Right ventricle myocardium inferior (tissue), 1 donor: ENCODE measurements around the gene KRTAP10-4. TPM values are rescaled to one million over a fixed set of nuclear protein-coding genes. Genes with fewer than 3 reads are reported as not detected.
"Not testable (repeated sequence)": the region's sequence is repeated elsewhere in the genome, so short reads cannot be mapped to it uniquely, and the experiment has no call there.

Experiments
- ATAC-seq: fragments of 200-7000 bp; cut with Tn5 transposase; one replicate; pipeline ENCODE4 v1.9.1; 2020; ENCODE audit warnings: mild to moderate bottlenecking, moderate library complexity
- DNase-seq: peaks from one replicate; pipeline ENCODE4 v3.0.0; 2021; ENCODE audit errors: missing footprints
- intact Hi-C: fragments of 100-400 bp; cut with DNase I; formaldehyde crosslinking; loops from one replicate; pipeline ENCODE4 v1.11.0; 2022
- total RNA-seq: library from RNA; stranded (reverse); fragmentation: NEBNext Ultra II Directional; extraction: Animal tissue kit (Norgen Biotek cat#: 25700); gene quantifications from one replicate; pipeline ENCODE4 v1.2.1, GENCODE V29; 2021
- donor health status: DM: no; HTN: yes; CAD: no; lungs with severe emphysema.

KRTAP10-4 gene
- total RNA-seq, 1 donor from 2014 or later: not detected

- DNase-seq (no peak), ATAC-seq (no peak)
- intact Hi-C loops: no loop called here
These were observed 458 bp upstream of the KRTAP10-4 start for GRCh38 chr21:44572959-44573583.

- DNase-seq: no peak
- intact Hi-C loops: no loop called here
- no peak for ATAC-seq
These were observed 1.2 kb downstream of the KRTAP10-4 start for GRCh38 chr21:44574457-44575306.

GRCh38 chr21:44575307-44576024 is 1.9 kb downstream of the KRTAP10-4 start:
- no peak for DNase-seq
- ATAC-seq: no peak
- intact Hi-C loops: no loop called here

GRCh38 chr21:44576025-44576420 is 2.5 kb downstream of the KRTAP10-4 start:
- ATAC-seq (no peak), DNase-seq (no peak)
- intact Hi-C loops: no loop called here

GRCh38 chr21:44578371-44579055 is 5.0 kb downstream of the KRTAP10-4 start:
- intact Hi-C loops: no loop called here
- ATAC-seq (no peak), DNase-seq (no peak)

- no peak for ATAC-seq
- intact Hi-C loops: no loop called here
- DNase-seq: no peak
These were observed 5.7 kb downstream of the KRTAP10-4 start for GRCh38 chr21:44579056-44579832.

GRCh38 chr21:44579833-44580144 is 6.3 kb downstream of the KRTAP10-4 start:
- intact Hi-C loops: no loop called here
- no peak for ATAC-seq
- no peak for DNase-seq

- DNase-seq, ATAC-seq, intact Hi-C loops: not testable (repeated sequence)
These were observed 6.8 kb downstream of the KRTAP10-4 start, which contains the start of gene KRTAP10-5 for GRCh38 chr21:44580231-44580821. Gene KRTAP10-5, minus strand, starts transcription at chr21:44580604. Its CDS starts 26 bp downstream, at chr21:44580578.

- ATAC-seq: no peak
- intact Hi-C loops: no loop called here
- no peak for DNase-seq
These were observed 7.6 kb downstream of the KRTAP10-4 start for GRCh38 chr21:44581158-44581557.

- ATAC-seq (no peak), DNase-seq (no peak)
- intact Hi-C loops: no loop called here
These were observed 8.5 kb downstream of the KRTAP10-4 start for GRCh38 chr21:44582055-44582454.

GRCh38 chr21:44583089-44583799 is 9.7 kb downstream of the KRTAP10-4 start:
- DNase-seq: no peak
- intact Hi-C loops: no loop called here
- no peak for ATAC-seq

GRCh38 chr21:44583800-44584147 is 10.2 kb downstream of the KRTAP10-4 start:
- ATAC-seq (no peak), DNase-seq (no peak)
- intact Hi-C loops: no loop called here

- ATAC-seq (no peak), DNase-seq (no peak)
- intact Hi-C loops: no loop called here
These were observed 12.4 kb downstream of the KRTAP10-4 start for GRCh38 chr21:44585892-44586291.

GRCh38 chr21:44589094-44589493 is 15.6 kb downstream of the KRTAP10-4 start:
- intact Hi-C loops: no loop called here
- ATAC-seq (no peak), DNase-seq (no peak)

- intact Hi-C loops: no loop called here
- ATAC-seq (no peak), DNase-seq (no peak)
These were observed 16.2 kb downstream of the KRTAP10-4 start for GRCh38 chr21:44589586-44590305.

- ATAC-seq (no peak), DNase-seq (no peak)
- intact Hi-C loops: no loop called here
These were observed 16.8 kb downstream of the KRTAP10-4 start for GRCh38 chr21:44590311-44590721.
